AG04449 (cell line): ENCODE results near the gene GRAMD2B.

Experiments used
- CTCF ChIA-PET: fragments of 350-600 bp; formaldehyde crosslinking; extraction: SDS; loops from one replicate; lab custom pipeline; 2021; ENCODE audit warnings: antibody characterized with exemption; lab: Yijun Ruan, JAX
- POLR2A ChIA-PET: fragments of 400-600, 350-600 bp; formaldehyde crosslinking; extraction: SDS; loops from one replicate; lab custom pipeline; 2020; ENCODE audit warnings: antibody characterized with exemption, inconsistent platforms; lab: Yijun Ruan, JAX
- DNase-seq: peaks from one replicate; pipeline ENCODE4 v3.0.0-alpha.2; 2010; ENCODE audit warnings: low read depth, low spot score
- H3K4me3 ChIP-seq: 2 replicates; pipeline ENCODE4 v1.5.1; 2011; ENCODE audit warnings: low read depth, mild to moderate bottlenecking, control low read depth, low read length
- CTCF ChIP-seq: IDR thresholded peaks from one replicate; pipeline ENCODE4 v1.5.1; 2011; ENCODE audit warnings: mild to moderate bottlenecking, moderate library complexity, low read length, control low read depth, inconsistent platforms; ENCODE audit not compliant: insufficient read depth; ENCODE audit errors: missing control alignments

GRAMD2B gene

GRCh38 chr5:126454535-126454934 is 31.3 kb downstream of the GRAMD2B start:
- POLR2A ChIA-PET: no interaction called here
- TF ChIP-seq CTCF: no peak
- CTCF ChIA-PET: interaction anchor here (1.4 kb wide), 1 partner anchor 17 kb away, joined by 3 read pairs; no protein-coding TSS in a partner anchor
- no peak overlapping the region for H3K4me3 ChIP-seq
- DNase-seq: no peak

DNA sequence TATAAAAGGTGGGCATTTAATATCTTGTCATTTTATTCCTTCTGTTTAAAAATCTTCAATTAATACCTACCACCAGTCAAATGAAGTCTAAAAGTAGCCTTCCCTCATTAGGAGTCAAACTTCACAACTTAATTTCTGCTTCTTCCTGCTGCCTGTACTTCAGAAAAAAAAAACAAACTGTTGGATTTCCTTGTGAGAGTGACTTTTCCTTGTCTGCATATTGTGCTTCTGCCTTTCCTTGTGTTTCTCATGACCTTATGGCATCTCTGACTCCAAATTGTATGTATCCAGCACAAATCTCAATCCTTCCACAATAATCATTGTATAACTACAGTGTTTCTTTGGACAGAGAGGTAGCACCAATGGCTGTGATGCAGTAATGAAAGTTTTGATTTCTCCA is 32.1 kb downstream of the GRAMD2B start:
- POLR2A ChIA-PET: no interaction called here
- no peak for DNase-seq
- no peak for TF ChIP-seq CTCF
- CTCF ChIA-PET: interaction anchor here (1.1 to 1.4 kb wide), 2 partner anchors 16 to 100 kb away, joined by 3 read pairs; no protein-coding TSS in a partner anchor
- no peak overlapping the region for H3K4me3 ChIP-seq

GRCh38 chr5:126455728-126456127 is 32.5 kb downstream of the GRAMD2B start:
- DNase-seq: no peak
- no peak for TF ChIP-seq CTCF
- ChIA-PET CTCF (interaction anchor here (0.7 to 1.4 kb wide), 3 partner anchors 16 to 101 kb away, joined by 3 read pairs; no protein-coding TSS in a partner anchor), POLR2A (no interaction called here)
- no peak overlapping the region for H3K4me3 ChIP-seq

DNA sequence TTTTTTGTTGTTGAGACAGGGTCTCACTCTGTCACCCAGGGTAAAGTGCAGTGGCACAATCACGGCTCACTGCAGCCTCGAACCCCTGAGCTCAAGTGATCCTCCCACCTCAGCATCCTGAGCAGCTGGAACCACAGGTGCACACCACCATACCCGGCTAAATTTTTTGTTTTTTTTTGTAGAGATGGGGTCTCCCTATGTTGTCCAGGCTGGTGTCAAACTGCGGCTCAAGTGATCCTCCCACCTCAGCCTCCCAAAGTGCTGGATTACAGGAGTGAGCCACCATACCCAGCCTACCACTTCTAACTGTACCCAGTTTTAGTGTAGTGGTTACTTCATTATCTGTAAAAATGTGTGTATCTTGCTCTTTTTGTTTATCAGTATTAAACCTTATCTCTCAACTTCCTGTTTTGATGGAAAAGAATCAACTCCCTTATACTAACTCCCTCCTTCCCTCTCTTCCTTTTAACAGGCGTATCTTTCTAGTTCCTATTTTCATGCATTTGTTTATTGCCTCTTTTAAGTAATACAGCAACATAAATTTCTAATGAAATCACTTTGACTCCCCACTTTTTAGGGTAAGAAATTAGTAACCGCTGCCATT is 33.1 kb downstream of the GRAMD2B start:
- ChIA-PET CTCF (interaction anchor here (0.7 to 1.4 kb wide), 3 partner anchors 15 to 101 kb away, joined by 3 read pairs; no protein-coding TSS in a partner anchor), POLR2A (interaction anchor here (0.7 kb wide), 1 partner anchor 18 kb away, joined by 3 read pairs; no protein-coding TSS in a partner anchor)
- TF ChIP-seq CTCF: no peak
- no peak overlapping the region for H3K4me3 ChIP-seq
- DNase-seq: no peak

DNA sequence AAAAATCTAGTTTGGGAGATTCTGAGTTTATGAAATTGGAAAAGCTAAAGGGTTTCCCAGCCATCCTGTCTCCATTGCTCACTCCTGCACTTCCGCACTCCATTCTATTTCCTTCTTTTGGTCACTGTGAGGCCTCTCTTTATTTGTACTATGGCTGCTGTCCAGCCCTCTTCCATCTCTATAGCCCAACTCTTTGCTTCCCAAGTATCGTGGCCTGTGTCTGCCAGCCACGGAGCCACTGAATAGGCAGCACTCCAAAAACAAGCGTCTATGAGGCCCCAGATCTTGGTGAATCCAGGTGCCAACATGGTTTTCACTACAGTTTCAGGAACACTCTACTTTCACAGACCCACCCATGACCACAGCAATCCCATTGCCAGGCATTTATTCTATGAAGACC is 37.2 kb downstream of the GRAMD2B start:
- DNase-seq: no peak
- TF ChIP-seq CTCF: no peak
- ChIA-PET POLR2A (no interaction called here), CTCF (interaction anchor here (1.1 to 1.4 kb wide), 2 partner anchors 10 to 74 kb away, joined by 3 to 4 read pairs; no protein-coding TSS in a partner anchor)
- no peak overlapping the region for H3K4me3 ChIP-seq

- DNase-seq: no peak
- TF ChIP-seq CTCF: no peak
- H3K4me3 ChIP-seq: no peak overlapping the region
- CTCF ChIA-PET: interaction anchor here (1.4 kb wide), 1 partner anchor 74 kb away, joined by 4 read pairs; no protein-coding TSS in a partner anchor
- POLR2A ChIA-PET: no interaction called here
Observed at GRCh38 chr5:126460977-126461376, 37.8 kb downstream of the GRAMD2B start.
